GM23338 (cell line): ENCODE measurements around the gene NKAPD1.

Source experiments
- EZH2 ChIP-seq: fragments of 200-600 bp; sonication (generic); IDR thresholded peaks from one replicate; pipeline ENCODE4 v1.8.0; 2017; ENCODE audit warnings: antibody characterized with exemption, mild to moderate bottlenecking, low read depth; ENCODE audit not compliant: unreplicated experiment
- STAT1 ChIP-seq: IDR thresholded peaks from one replicate; pipeline ENCODE4 v1.6.1; 2016; ENCODE audit warnings: antibody characterized with exemption; ENCODE audit not compliant: unreplicated experiment
- TF ChIP-seq, protein P1 (sequence below): IDR thresholded peaks from one replicate; pipeline ENCODE4 v1.6.1; 2018; ENCODE audit warnings: antibody characterized with exemption; ENCODE audit not compliant: unreplicated experiment

DNA sequence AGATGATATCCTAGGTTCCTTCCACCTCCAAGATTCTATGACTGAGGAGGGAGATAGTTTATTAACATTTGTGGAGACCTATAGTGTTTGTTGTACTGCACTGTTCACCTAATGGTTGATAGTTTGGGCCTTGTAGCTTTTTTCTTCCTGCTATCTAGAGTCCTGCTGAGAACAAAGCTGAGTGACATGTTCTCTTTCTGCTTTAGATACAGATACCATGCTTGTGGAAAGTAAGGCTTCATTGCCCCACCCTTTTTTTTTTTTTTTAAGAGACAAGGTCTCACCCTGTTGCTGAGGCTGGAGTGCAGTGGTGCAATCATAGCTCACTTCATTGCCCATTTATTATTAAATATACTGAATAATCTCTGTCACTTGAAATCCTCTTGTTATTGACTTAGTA is 36.6 kb upstream of the NKAPD1 start:
- TF ChIP-seq EZH2 (no peak), STAT1 (no peak)
- TF ChIP-seq, protein P1, sequence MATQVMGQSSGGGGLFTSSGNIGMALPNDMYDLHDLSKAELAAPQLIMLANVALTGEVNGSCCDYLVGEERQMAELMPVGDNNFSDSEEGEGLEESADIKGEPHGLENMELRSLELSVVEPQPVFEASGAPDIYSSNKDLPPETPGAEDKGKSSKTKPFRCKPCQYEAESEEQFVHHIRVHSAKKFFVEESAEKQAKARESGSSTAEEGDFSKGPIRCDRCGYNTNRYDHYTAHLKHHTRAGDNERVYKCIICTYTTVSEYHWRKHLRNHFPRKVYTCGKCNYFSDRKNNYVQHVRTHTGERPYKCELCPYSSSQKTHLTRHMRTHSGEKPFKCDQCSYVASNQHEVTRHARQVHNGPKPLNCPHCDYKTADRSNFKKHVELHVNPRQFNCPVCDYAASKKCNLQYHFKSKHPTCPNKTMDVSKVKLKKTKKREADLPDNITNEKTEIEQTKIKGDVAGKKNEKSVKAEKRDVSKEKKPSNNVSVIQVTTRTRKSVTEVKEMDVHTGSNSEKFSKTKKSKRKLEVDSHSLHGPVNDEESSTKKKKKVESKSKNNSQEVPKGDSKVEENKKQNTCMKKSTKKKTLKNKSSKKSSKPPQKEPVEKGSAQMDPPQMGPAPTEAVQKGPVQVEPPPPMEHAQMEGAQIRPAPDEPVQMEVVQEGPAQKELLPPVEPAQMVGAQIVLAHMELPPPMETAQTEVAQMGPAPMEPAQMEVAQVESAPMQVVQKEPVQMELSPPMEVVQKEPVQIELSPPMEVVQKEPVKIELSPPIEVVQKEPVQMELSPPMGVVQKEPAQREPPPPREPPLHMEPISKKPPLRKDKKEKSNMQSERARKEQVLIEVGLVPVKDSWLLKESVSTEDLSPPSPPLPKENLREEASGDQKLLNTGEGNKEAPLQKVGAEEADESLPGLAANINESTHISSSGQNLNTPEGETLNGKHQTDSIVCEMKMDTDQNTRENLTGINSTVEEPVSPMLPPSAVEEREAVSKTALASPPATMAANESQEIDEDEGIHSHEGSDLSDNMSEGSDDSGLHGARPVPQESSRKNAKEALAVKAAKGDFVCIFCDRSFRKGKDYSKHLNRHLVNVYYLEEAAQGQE: no peak
